D721Med (cell line): ENCODE results near the gene ATP6V1B1.

Experiments
- DNase-seq: peaks from one replicate; pipeline ENCODE4 v3.0.0; 2011; ENCODE audit warnings: low spot score; ENCODE audit not compliant: insufficient read length
- FAIRE-seq: peaks from 2 replicates; lab custom pipeline; 2011; peaks lifted over from hg19 to GRCh38; lab: Jason Lieb, UNC
- TF ChIP-seq, protein P1 (sequence below): IDR thresholded peaks from 2 replicates; pipeline ENCODE4 v1.5.1; 2012; ENCODE audit warnings: mild to moderate bottlenecking, control low read depth; ENCODE audit not compliant: insufficient read depth; ENCODE audit errors: missing control alignments

ATP6V1B1 gene

GRCh38 chr2:70895998-70896764 is 39.5 kb upstream of the ATP6V1B1 start:
- DNase-seq = no peak
- TF ChIP-seq, protein P1, sequence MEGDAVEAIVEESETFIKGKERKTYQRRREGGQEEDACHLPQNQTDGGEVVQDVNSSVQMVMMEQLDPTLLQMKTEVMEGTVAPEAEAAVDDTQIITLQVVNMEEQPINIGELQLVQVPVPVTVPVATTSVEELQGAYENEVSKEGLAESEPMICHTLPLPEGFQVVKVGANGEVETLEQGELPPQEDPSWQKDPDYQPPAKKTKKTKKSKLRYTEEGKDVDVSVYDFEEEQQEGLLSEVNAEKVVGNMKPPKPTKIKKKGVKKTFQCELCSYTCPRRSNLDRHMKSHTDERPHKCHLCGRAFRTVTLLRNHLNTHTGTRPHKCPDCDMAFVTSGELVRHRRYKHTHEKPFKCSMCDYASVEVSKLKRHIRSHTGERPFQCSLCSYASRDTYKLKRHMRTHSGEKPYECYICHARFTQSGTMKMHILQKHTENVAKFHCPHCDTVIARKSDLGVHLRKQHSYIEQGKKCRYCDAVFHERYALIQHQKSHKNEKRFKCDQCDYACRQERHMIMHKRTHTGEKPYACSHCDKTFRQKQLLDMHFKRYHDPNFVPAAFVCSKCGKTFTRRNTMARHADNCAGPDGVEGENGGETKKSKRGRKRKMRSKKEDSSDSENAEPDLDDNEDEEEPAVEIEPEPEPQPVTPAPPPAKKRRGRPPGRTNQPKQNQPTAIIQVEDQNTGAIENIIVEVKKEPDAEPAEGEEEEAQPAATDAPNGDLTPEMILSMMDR = no peak
- no peak for FAIRE-seq

DNA sequence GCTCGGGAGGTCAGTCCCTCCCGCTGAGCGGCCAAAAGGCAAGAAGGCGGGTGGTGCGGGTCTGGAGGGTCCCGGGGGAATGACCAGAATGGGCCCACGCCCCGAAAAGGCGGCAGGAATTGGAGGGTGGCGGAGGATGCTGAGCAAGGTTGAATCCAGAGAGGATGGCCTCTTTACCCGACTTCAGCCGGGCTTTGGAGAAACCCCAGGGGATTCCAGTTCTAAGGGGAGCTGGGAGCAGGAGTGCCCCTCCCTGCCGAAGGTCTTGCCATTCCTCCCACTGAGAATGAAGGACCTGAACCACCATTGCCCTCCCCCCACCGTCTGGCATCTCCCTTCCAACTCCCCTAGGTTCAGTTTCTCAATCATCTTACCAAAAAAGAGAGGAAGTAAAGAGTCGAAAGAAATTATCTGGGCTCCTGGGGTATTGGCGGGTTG is 38.9 kb upstream of the ATP6V1B1 start:
- FAIRE-seq (no peak), DNase-seq (no peak)
- TF ChIP-seq, protein P1 = no peak

DNA sequence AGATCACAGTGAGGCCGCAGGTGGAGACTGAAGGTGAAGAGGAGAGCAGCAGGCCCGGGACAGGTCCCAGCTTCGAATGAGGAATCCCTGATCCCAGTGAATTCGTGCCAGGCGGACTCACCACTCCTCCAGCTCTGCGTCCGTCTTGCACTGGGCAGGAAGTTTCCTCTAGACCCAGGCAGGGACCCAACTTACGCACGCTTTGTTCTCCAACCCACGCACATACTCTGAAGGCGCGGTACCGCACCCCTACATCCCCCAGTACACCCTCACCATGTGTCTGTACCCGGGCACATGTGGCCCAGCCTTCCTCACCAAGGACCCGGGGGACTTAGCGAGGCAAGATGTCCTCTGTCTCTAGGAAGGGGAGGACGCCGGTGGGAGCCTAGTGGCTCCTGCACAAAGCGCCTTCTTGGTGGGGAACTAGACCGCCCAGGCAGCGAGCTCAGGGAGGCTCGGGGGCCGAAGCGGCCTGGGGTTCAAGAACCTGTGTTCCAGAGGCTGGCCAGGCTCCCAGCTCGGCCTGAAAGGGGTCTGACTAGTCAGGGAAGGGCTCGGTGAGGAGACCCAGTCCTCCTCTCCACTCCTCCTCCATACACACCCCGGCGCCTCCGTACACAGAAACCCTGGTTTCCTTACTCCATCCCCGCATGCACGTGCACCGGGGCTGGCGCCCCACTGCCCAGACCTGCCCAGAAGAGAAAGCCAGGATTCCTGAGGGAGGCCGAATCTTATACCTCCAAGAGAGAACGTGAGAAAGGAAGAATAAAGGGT is 38.3 kb upstream of the ATP6V1B1 start:
- no peak for DNase-seq
- TF ChIP-seq, protein P1 = no peak
- FAIRE-seq = no peak

- no peak for FAIRE-seq
- no peak for DNase-seq
- TF ChIP-seq, protein P1 = no peak
Measured at GRCh38 chr2:70897977-70898226, 37.8 kb upstream of the ATP6V1B1 start.

DNA sequence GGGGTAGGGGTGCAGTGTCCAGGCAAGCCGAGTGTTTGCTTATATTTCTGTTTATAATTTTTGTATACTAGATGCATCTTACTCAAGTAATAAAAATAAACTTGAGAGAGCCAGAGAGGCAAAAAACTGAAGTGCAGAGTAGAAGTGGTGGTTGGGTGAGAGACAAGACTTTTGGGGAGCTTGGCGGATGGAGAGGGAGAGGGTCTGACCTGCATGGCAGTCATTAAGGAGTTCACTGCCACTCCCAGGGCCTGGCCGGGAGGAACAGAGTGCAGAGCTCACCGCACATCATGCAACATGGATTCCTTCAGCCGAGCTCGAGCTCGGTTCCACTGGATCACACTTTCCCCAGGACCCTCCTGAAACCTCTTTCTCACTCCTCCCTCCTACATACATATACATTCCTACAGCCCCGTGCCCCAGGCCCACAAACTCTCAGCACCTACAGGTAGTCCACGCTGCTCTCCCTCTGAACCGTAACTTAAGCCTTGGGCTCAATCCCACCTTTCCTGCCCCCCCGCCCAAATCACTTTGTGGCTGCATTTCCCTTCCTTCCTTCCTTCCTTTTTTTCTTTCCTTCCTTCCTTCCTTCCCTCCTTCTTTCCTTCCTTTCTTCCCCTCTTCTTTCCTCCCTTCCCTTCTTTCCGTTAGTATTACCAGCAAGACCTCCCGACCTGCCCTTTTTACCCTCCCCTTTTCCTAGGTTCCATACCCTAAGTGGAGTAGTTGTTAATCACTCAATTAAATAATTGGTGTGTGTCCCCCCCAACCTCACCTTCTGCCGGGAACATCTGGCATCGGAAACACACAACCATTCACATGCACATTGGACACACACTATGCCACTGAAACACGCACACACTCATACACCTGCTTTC is 37.1 kb upstream of the ATP6V1B1 start:
- FAIRE-seq = no peak
- TF ChIP-seq, protein P1 = no peak
- no peak for DNase-seq

DNA sequence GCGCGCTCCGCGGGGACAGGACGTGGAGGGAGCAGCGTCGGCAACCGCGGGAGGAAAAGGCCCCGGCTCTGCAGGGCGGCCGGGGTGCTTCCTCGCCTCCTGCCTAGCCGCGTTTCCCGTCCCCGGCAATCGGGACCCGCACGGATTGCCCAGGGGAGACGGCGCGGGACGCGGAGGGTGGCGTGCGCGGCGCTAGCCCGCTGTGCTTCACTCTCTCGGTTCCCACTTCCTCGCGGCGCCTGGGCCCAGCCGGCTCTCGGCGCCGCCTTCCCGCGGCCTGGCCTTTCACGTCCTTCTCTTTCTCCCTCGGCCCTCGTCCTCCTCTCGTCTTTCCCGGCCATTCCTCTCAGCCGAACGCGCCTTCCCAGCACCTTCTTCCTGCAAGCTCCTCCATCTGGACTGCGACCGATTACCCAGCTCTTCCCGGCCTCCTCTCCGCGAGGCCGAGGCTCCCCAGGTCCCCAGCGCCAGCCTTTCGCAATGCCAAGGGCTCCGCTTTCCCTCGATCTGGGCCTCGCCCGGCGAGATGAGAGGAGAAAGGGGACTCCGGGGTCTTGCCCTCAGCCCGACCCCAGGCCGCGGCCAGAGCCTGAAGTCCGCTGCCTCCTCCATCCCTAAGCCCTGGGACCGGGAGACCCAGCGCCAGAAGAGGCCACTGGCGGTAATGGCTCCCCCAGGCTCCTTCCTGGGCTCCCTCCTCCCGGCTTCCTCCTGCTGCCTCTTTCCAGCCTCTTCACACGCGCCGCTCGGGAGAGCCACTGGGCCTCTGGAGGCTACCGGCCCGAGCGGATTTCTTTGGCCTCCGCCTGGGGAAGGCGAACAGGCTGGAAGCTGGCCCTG is 34.3 kb upstream of the ATP6V1B1 start:
- FAIRE-seq = no peak
- TF ChIP-seq, protein P1 = no peak
- DNase-seq = no peak
